GM23338 (cell line): Measurements from ENCODE around the gene RXFP1. TPM values are rescaled to one million over a fixed set of nuclear protein-coding genes. Genes with fewer than 3 reads are reported as not detected.

ENCODE experiments used
- ATAC-seq: fragments of 200-7000 bp; cut with Tn5 transposase; 3 replicates; pipeline ENCODE4 v1.9.1; 2020
- DNase-seq: peaks from one replicate; pipeline ENCODE4 v3.0.0-alpha.2; 2015; ENCODE audit warnings: low spot score
- H2AFZ ChIP-seq: fragments of 200-600 bp; sonication (generic); 2 replicates; pipeline ENCODE4 v1.8.0; 2016; ENCODE audit warnings: antibody characterized with exemption, mild to moderate bottlenecking, moderate library complexity
- H3F3A ChIP-seq: fragments of 200-600 bp; sonication (generic); replicated peaks from 2 replicates; pipeline ENCODE4 v1.8.0; 2017; ENCODE audit warnings: antibody characterized with exemption, mixed run types, low read depth
- H3K27ac ChIP-seq: fragments of 200-600 bp; sonication (generic); 2 replicates; pipeline ENCODE4 v1.6.1; 2016; ENCODE audit warnings: low read depth
- H3K27me3 ChIP-seq: fragments of 200-600 bp; sonication (generic); 2 replicates; pipeline ENCODE4 v1.8.0; 2016; ENCODE audit warnings: mild to moderate bottlenecking, mixed run types, moderate library complexity; ENCODE audit not compliant: insufficient read depth
- H3K36me3 ChIP-seq: fragments of 200-600 bp; sonication (generic); 2 replicates; pipeline ENCODE4 v1.8.0; 2016; ENCODE audit warnings: mild to moderate bottlenecking; ENCODE audit not compliant: insufficient read depth
- H3K4me1 ChIP-seq: fragments of 200-600 bp; sonication (generic); 2 replicates; pipeline ENCODE4 v1.8.0; 2016; ENCODE audit warnings: mild to moderate bottlenecking, moderate library complexity; ENCODE audit not compliant: insufficient read depth
- H3K4me2 ChIP-seq: fragments of 200-600 bp; sonication (generic); 2 replicates; pipeline ENCODE4 v1.7.1; 2017; ENCODE audit warnings: mixed run types
- H3K4me3 ChIP-seq: fragments of 200-600 bp; sonication (generic); 2 replicates; pipeline ENCODE4 v1.6.1; 2016; ENCODE audit warnings: mixed run types
- H3K79me2 ChIP-seq: fragments of 200-600 bp; sonication (generic); replicated peaks from 2 replicates; pipeline ENCODE4 v1.8.0; 2017; ENCODE audit warnings: mild to moderate bottlenecking; ENCODE audit not compliant: insufficient read depth
- H3K9me2 ChIP-seq: fragments of 200-600 bp; sonication (generic); 2 replicates; pipeline ENCODE4 v1.8.0; 2017; ENCODE audit not compliant: insufficient read depth
- H4K20me1 ChIP-seq: fragments of 200-600 bp; sonication (generic); replicated peaks from 2 replicates; pipeline ENCODE4 v1.8.0; 2017; ENCODE audit warnings: mild to moderate bottlenecking; ENCODE audit not compliant: insufficient read depth
- H3K27ac Mint-ChIP-seq: 2 replicates; pipeline ENCODE4 v1.8.0; 2020; ENCODE audit warnings: inconsistent platforms, mild to moderate bottlenecking, moderate library complexity, mixed read lengths
- H3K27me3 Mint-ChIP-seq: 3 replicates; pipeline ENCODE4 v1.8.0; 2022; ENCODE audit warnings: low read depth, mild to moderate bottlenecking, moderate library complexity, mixed read lengths, inconsistent platforms; ENCODE audit not compliant: insufficient read depth, poor library complexity
- H3K36me3 Mint-ChIP-seq: 3 replicates; pipeline ENCODE4 v1.8.0; 2021; ENCODE audit warnings: low read depth, mild to moderate bottlenecking, inconsistent platforms, moderate library complexity, mixed read lengths
- H3K4me1 Mint-ChIP-seq: 3 replicates; pipeline ENCODE4 v1.8.0; 2020; ENCODE audit warnings: mild to moderate bottlenecking, inconsistent platforms, mixed read lengths
- H3K4me3 Mint-ChIP-seq: 3 replicates; pipeline ENCODE4 v1.8.0; 2021; ENCODE audit warnings: moderate library complexity, mild to moderate bottlenecking, inconsistent platforms, mixed read lengths
- H3K9me3 Mint-ChIP-seq: 3 replicates; pipeline ENCODE4 v1.8.0; 2020; ENCODE audit warnings: moderate library complexity, mild to moderate bottlenecking, inconsistent platforms, mixed read lengths
- CREB1 ChIP-seq: fragments of 250-450 bp; sonication (Bioruptor Pico); IDR thresholded peaks from 2 replicates; pipeline ENCODE4 v1.5.0; 2020; ENCODE audit warnings: low read depth, mild to moderate bottlenecking, moderate library complexity
- ETS1 ChIP-seq: IDR thresholded peaks from 2 replicates; pipeline ENCODE4 v1.6.1; 2016; ENCODE audit warnings: antibody characterized with exemption
- EZH2 ChIP-seq: fragments of 200-600 bp; sonication (generic); IDR thresholded peaks from one replicate; pipeline ENCODE4 v1.8.0; 2017; ENCODE audit warnings: antibody characterized with exemption, mild to moderate bottlenecking, low read depth; ENCODE audit not compliant: unreplicated experiment
- JUNB ChIP-seq: IDR thresholded peaks from one replicate; pipeline ENCODE4 v1.6.1; 2016; ENCODE audit warnings: antibody characterized with exemption; ENCODE audit not compliant: unreplicated experiment
- NANOG ChIP-seq: IDR thresholded peaks from 2 replicates; pipeline ENCODE4 v1.6.1; 2016; ENCODE audit warnings: antibody characterized with exemption, borderline replicate concordance
- REST ChIP-seq: IDR thresholded peaks from one replicate; pipeline ENCODE4 v1.6.1; 2018; ENCODE audit warnings: antibody characterized with exemption; ENCODE audit not compliant: unreplicated experiment
- STAT1 ChIP-seq: IDR thresholded peaks from one replicate; pipeline ENCODE4 v1.6.1; 2016; ENCODE audit warnings: antibody characterized with exemption; ENCODE audit not compliant: unreplicated experiment
- ZNF114 ChIP-seq: fragments of 250-450 bp; sonication (Bioruptor Pico); IDR thresholded peaks from 2 replicates; pipeline ENCODE4 v1.5.0; 2020; ENCODE audit warnings: mild to moderate bottlenecking, moderate library complexity
- ZNF331 ChIP-seq: fragments of 250-450 bp; sonication (Bioruptor Pico); IDR thresholded peaks from 2 replicates; pipeline ENCODE4 v1.5.0; 2020; ENCODE audit warnings: low read depth, mild to moderate bottlenecking, moderate library complexity
- ZNF462 ChIP-seq: fragments of 250-450 bp; sonication (Bioruptor Pico); IDR thresholded peaks from 2 replicates; pipeline ENCODE4 v1.5.0; 2020; ENCODE audit warnings: mild to moderate bottlenecking, moderate library complexity
- polyA plus RNA-seq: library from polyadenylated mRNA; unstranded; fragments of >200 nt; fragmentation: Nextera tagmentation; extraction: Ambion mirVana; gene quantifications from 2 replicates; pipeline ENCODE4 v1.2.1, GENCODE V29; 2016
- total RNA-seq: library from RNA; depleted of rRNA; stranded (reverse); fragments of >200 nt; shearing (Covaris generic); gene quantifications from 2 replicates; pipeline ENCODE4 v1.2.3, GENCODE V29; 2014

The RXFP1 gene
- total and polyA plus RNA-seq, 2 experiments from 2014 or later = 0.63 TPM; not detected in 1

GRCh38 chr4:158541506-158541905, 19.8 kb downstream of the RXFP1 start:
- ATAC-seq = no peak
- no peaks in the 10 kb centered on the region for H3K9me2 ChIP-seq

More at GRCh38 chr4:158541506-158541905, 19.8 kb downstream of the RXFP1 start:
- Mint-ChIP-seq H3K27ac (no peak overlapping the region), H3K9me3 (no peaks in the 10 kb centered on the region; the same call in 2 of the 3 replicates), H3K4me1 (peaks cover 9% of the 10 kb centered on the region), H3K36me3 (no peaks in the 10 kb centered on the region; the same call in 2 of the 3 replicates), H3K4me3 (no peak overlapping the region), H3K27me3 (no peaks in the 10 kb centered on the region)
- Histone ChIP-seq H3K27ac (no peak overlapping the region), H3K4me3 (no peak overlapping the region), H3K79me2 (no peaks in the 10 kb centered on the region), H3K27me3 (no peaks in the 10 kb centered on the region), H3K4me1 (no peaks in the 10 kb centered on the region), H3K4me2 (no peak overlapping the region), H3F3A (no peaks in the 10 kb centered on the region), H4K20me1 (no peaks in the 10 kb centered on the region), H2AFZ (no peak overlapping the region), H3K36me3 (no peaks in the 10 kb centered on the region)
- no peak for TF ChIP-seq REST
- TF ChIP-seq ZNF462 (CRISPR knock-in tag) = no peak
- no peak for TF ChIP-seq STAT1
- TF ChIP-seq ETS1 = no peak
- no peak for TF ChIP-seq ZNF331 (CRISPR knock-in tag)
- no peak for TF ChIP-seq CREB1 (CRISPR knock-in tag)
- no peak for TF ChIP-seq NANOG
- no peak for TF ChIP-seq ZNF114 (CRISPR knock-in tag)
- TF ChIP-seq EZH2 = no peak
- no peak for TF ChIP-seq JUNB
- DNase-seq = no peak
